Karpas-422 (cell line): ENCODE data around the gene ZNF22. TPM values are rescaled to one million over a fixed set of nuclear protein-coding genes. Genes with fewer than 3 reads are reported as not detected.

Experiments
- DNase-seq: peaks from one replicate; pipeline ENCODE4 v3.0.0-alpha.2; 2015
- H2AFZ ChIP-seq: fragments of 200-600 bp; sonication (generic); 2 replicates; pipeline ENCODE4 v1.6.1; 2014; ENCODE audit warnings: antibody characterized with exemption, low read length, mixed read lengths
- H3K27ac ChIP-seq: fragments of 200-600 bp; sonication (generic); 2 replicates; pipeline ENCODE4 v1.5.1; 2014; ENCODE audit warnings: mild to moderate bottlenecking, low read length, moderate library complexity
- H3K27me3 ChIP-seq: fragments of 200-600 bp; sonication (generic); 2 replicates; pipeline ENCODE4 v1.6.1; 2014; ENCODE audit warnings: low read length, mixed read lengths
- H3K36me3 ChIP-seq: fragments of 200-600 bp; sonication (generic); 2 replicates; pipeline ENCODE4 v1.6.1; 2014; ENCODE audit warnings: low read length, mixed read lengths; ENCODE audit not compliant: insufficient read depth
- H3K4me1 ChIP-seq: fragments of 200-600 bp; sonication (generic); 2 replicates; pipeline ENCODE4 v1.6.1; 2014; ENCODE audit warnings: mild to moderate bottlenecking, low read length, mixed read lengths
- H3K4me2 ChIP-seq: fragments of 200-600 bp; sonication (generic); 2 replicates; pipeline ENCODE4 v1.6.1; 2014; ENCODE audit warnings: low read length, low read depth, mild to moderate bottlenecking; ENCODE audit not compliant: poor library complexity, severe bottlenecking
- H3K4me3 ChIP-seq: fragments of 200-600 bp; sonication (generic); 2 replicates; pipeline ENCODE4 v1.5.1; 2014; ENCODE audit warnings: mild to moderate bottlenecking, antibody characterized with exemption, low read length, mixed read lengths
- H3K79me2 ChIP-seq: fragments of 200-600 bp; sonication (generic); 2 replicates; pipeline ENCODE4 v1.6.1; 2014; ENCODE audit warnings: mild to moderate bottlenecking, low read length, mixed read lengths
- H3K9ac ChIP-seq: fragments of 200-600 bp; sonication (generic); 2 replicates; pipeline ENCODE4 v1.6.0; 2014; ENCODE audit warnings: low read length
- H3K9me2 ChIP-seq: fragments of 200-600 bp; sonication (generic), shearing (Covaris generic); replicated peaks from 2 replicates; pipeline ENCODE4 v1.6.0; 2014; ENCODE audit warnings: mild to moderate bottlenecking, low read length, moderate library complexity; ENCODE audit not compliant: insufficient read depth
- H3K9me3 ChIP-seq: fragments of 300-700, 200-600 bp; sonication (generic); 2 replicates; pipeline ENCODE4 v1.6.1; 2014; ENCODE audit warnings: low read length, mixed read lengths
- H4K20me1 ChIP-seq: fragments of 200-600 bp; sonication (generic); 2 replicates; pipeline ENCODE4 v1.6.1; 2014; ENCODE audit warnings: mild to moderate bottlenecking, antibody characterized with exemption, low read length, low read depth; ENCODE audit not compliant: insufficient read depth
- total RNA-seq: library from RNA; depleted of rRNA; stranded (reverse); fragments of >200 nt; shearing (Covaris generic); gene quantifications from 2 replicates; pipeline ENCODE4 v1.2.3, GENCODE V29; 2014; ENCODE audit warnings: low replicate concordance

Gene ZNF22
- total RNA-seq, 1 experiment from 2014 or later: 53.2 TPM

DNA sequence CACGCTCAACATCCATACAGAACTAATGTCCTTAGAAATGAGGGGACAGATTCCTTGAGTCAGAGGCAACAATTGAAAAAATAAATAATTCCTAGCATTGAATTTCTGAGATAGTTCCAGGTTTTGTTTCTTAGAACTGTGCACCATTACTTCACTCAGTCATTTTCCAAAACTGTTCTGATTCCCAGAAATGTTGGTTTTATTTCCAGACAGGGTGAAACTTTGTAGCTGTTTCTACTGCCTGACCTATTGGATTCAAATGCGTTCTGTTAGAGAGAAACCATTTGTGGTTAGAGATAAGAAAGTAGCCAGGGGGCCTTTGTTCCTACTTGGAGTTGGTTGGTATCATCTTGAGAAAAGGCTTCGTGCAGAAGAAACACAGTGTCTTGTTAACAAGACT, 14.1 kb upstream of the ZNF22 start:
- H3K79me2 ChIP-seq: no peaks in the 10 kb centered on the region
- DNase-seq: no peak
- H3K9me2 ChIP-seq: no peaks in the 10 kb centered on the region
- H3K4me1 ChIP-seq: no peaks in the 10 kb centered on the region
- no peak overlapping the region for H2AFZ ChIP-seq
- H3K27ac ChIP-seq: no peak overlapping the region
- no peaks in the 10 kb centered on the region for H3K9me3 ChIP-seq
- no peaks in the 10 kb centered on the region for H3K27me3 ChIP-seq
- H3K4me2 ChIP-seq: no peak overlapping the region
- no peaks in the 10 kb centered on the region for H3K36me3 ChIP-seq
- H3K4me3 ChIP-seq: no peak overlapping the region
- H4K20me1 ChIP-seq: no peaks in the 10 kb centered on the region
- no peak overlapping the region for H3K9ac ChIP-seq

DNA sequence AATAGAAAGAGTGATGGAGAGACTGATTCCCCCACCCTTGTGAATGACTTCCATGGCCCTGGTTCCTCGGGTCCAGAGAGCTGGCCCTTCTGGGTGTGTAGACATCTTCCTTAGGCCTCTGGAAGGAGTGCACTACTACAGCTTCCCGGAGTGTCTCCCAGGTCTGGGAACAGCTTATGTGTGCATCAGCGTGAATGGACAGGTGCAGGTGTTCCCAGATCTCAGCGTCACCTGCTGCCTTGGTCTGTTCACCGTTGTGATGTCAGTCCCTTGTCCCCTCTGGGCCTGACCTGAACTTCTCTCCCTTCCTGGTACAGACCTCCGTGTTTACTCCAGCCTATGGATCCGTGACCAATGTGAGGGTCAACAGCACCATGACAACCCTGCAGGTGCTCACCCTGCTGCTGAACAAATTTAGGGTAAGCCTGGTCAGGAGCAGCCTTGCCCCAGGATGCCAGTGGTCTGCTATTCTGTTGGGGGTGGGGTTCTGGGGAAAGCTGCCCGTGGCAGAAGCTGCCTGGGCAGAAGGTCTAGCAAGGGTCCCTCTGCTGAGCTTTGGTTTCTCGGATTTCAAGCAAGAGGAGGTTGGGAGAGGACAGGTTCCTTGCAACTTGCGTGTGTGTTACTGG, 11.7 kb upstream of the ZNF22 start:
- no peak for DNase-seq
- no peaks in the 10 kb centered on the region for H3K4me1 ChIP-seq
- H3K27me3 ChIP-seq: no peaks in the 10 kb centered on the region
- H3K4me2 ChIP-seq: no peak overlapping the region
- no peak overlapping the region for H3K9ac ChIP-seq
- H3K4me3 ChIP-seq: no peak overlapping the region
- H3K27ac ChIP-seq: no peak overlapping the region
- H3K79me2 ChIP-seq: no peaks in the 10 kb centered on the region
- no peaks in the 10 kb centered on the region for H3K9me3 ChIP-seq
- no peak overlapping the region for H2AFZ ChIP-seq
- H3K36me3 ChIP-seq: no peaks in the 10 kb centered on the region
- no peaks in the 10 kb centered on the region for H4K20me1 ChIP-seq
- H3K9me2 ChIP-seq: no peaks in the 10 kb centered on the region

DNA sequence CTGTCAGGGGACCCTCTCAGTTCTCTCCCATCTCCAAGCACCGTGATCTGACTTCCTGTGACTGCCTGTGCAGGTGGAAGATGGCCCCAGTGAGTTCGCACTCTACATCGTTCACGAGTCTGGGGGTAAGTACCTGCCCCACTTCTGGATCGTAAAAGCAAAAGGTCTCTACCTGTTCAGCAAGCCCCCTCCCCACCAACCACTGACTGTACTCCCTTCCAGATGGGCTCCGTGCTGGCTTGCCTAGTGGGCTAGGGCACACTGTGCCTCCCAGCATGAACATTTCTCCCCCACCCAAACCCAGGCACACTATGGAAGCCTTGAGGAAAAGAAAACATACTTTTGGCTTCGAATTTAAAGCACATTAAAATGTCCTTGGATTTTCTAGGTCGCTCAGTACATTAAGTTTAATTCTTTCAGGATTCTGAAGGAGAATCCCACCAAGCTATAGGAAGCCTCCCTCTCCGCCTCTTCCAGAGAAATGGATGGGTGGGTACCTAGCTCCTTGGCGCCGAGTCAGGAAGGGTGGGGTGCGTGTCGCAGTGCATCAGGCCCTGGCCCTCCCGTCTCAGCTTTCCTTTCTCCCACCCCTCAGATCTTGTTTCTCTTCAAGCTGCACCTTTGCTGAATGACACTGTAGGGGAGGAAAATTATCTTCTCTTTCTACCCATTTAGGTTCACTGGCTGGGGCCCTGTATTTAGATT, 11.0 kb upstream of the ZNF22 start:
- Histone ChIP-seq H3K9me2 (no peaks in the 10 kb centered on the region), H3K9me3 (no peaks in the 10 kb centered on the region), H3K9ac (no peak overlapping the region), H2AFZ (no peak overlapping the region), H4K20me1 (no peaks in the 10 kb centered on the region), H3K4me1 (no peaks in the 10 kb centered on the region), H3K36me3 (no peaks in the 10 kb centered on the region), H3K79me2 (no peaks in the 10 kb centered on the region), H3K27me3 (no peaks in the 10 kb centered on the region), H3K27ac (no peak overlapping the region), H3K4me3 (no peak overlapping the region), H3K4me2 (no peak overlapping the region)
- DNase-seq: no peak

DNA sequence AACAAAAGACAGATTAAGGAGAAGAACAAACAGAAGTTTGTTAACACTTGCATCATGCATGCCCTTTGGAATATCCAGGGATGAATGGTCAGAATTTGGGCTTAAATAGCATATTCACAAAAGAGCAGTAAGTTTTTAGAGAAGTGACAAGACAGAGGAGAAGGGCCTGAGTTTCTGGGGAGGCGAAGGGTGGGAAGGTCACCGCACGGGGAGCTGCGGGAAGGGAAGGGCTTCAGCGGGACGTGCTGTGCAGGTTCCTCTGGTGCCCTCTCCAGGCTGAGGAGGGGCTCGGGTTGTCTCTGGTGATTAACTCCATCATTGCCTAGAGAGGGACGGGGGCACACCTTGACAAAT, 10.4 kb upstream of the ZNF22 start:
- Histone ChIP-seq H4K20me1 (no peaks in the 10 kb centered on the region), H3K4me2 (no peak overlapping the region), H3K4me1 (no peaks in the 10 kb centered on the region), H3K9me3 (no peaks in the 10 kb centered on the region), H3K27me3 (no peaks in the 10 kb centered on the region), H3K9me2 (no peaks in the 10 kb centered on the region), H2AFZ (no peak overlapping the region), H3K9ac (no peak overlapping the region), H3K79me2 (no peaks in the 10 kb centered on the region), H3K4me3 (no peak overlapping the region), H3K27ac (no peak overlapping the region), H3K36me3 (no peaks in the 10 kb centered on the region)
- peak; percentile 53 for DNase-seq

DNA sequence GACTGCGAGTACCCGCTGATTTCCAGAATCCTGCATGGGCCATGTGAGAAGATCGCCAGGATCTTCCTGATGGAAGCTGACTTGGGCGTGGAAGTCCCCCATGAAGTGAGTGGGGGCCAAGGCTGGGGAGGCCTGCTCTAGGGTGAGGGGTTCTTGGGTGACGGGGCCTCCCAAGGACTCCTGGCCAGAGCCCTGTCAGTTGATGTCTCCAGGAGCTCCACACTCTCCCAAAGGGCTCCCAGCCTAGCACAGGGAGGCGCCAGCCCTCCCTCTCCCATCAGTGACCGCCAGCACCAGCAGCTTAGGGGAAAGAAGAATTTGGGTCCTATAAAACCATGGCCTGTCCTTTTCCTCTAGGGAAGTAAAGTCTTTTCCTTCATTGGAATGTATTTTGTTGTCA, 9.8 kb upstream of the ZNF22 start:
- Histone ChIP-seq H3K27ac (no peak overlapping the region), H4K20me1 (no peaks in the 10 kb centered on the region), H3K9me3 (no peaks in the 10 kb centered on the region), H3K79me2 (no peaks in the 10 kb centered on the region), H3K4me1 (no peaks in the 10 kb centered on the region), H3K27me3 (no peaks in the 10 kb centered on the region), H3K4me2 (no peak overlapping the region), H3K36me3 (no peaks in the 10 kb centered on the region), H3K9ac (no peak overlapping the region), H2AFZ (no peak overlapping the region), H3K4me3 (no peak overlapping the region), H3K9me2 (no peaks in the 10 kb centered on the region)
- no peak for DNase-seq

DNA sequence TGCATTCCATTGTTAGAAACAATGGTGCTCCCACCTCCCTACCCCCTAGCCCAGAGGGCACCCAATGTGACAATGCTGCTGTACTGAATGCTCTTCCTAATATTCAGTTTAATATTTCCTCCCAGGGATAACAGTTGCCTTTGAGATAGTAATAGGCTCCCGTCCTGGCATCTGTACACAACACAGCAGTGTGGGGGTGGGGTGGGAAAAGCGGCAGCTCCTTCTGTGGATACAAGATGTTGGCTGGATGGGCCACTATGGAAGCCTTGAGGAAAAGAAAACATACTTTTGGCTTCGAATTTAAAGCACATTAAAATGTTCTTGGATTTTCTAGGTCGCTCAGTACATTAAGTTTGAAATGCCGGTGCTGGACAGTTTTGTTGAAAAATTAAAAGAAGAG, 9.2 kb upstream of the ZNF22 start:
- no peaks in the 10 kb centered on the region for H3K9me3 ChIP-seq
- no peaks in the 10 kb centered on the region for H3K79me2 ChIP-seq
- H3K9me2 ChIP-seq: no peaks in the 10 kb centered on the region
- H3K27ac ChIP-seq: no peak overlapping the region
- H3K4me1 ChIP-seq: no peaks in the 10 kb centered on the region
- no peaks in the 10 kb centered on the region for H3K36me3 ChIP-seq
- H2AFZ ChIP-seq: no peak overlapping the region
- no peak for DNase-seq
- H3K4me2 ChIP-seq: no peak overlapping the region
- H3K4me3 ChIP-seq: no peak overlapping the region
- no peak overlapping the region for H3K9ac ChIP-seq
- no peaks in the 10 kb centered on the region for H4K20me1 ChIP-seq
- H3K27me3 ChIP-seq: no peaks in the 10 kb centered on the region

DNA sequence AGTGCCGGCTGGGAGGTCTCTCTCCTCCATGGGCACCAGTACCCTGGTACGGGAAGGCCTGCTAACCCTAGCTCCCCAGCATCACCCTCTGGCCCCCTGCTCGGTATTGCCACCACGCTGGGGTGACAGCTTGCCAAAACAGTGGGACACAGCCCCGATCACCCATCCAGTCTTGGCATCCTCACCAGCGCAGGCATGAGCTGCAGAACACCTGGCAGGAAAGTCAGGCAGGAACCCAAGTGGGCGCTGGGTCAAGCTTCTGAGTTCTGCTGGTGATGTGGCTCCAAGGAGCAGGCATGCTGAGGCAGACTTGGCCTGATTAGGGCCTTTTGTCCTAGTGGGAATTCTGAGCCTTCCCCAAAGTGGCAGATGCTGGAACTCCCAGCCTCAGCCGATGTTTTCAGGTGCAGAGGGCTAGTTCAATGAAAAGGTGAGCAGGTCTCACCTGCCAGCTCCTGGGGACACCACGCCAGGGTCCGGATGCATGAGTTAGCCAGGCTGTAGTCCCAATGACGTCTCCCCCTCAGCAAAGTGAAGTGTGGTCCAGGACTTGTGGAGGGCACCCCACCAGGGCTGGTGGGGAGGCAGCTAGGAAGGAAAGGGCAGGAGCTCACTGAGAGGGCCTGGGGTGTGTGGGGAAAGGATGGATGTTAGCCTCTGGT, 8.5 kb upstream of the ZNF22 start:
- H3K4me1 ChIP-seq: no peaks in the 10 kb centered on the region
- no peaks in the 10 kb centered on the region for H3K27me3 ChIP-seq
- H4K20me1 ChIP-seq: no peaks in the 10 kb centered on the region
- no peaks in the 10 kb centered on the region for H3K9me2 ChIP-seq
- H3K36me3 ChIP-seq: no peaks in the 10 kb centered on the region
- H3K4me2 ChIP-seq: no peak overlapping the region
- H2AFZ ChIP-seq: no peak overlapping the region
- H3K27ac ChIP-seq: no peak overlapping the region
- no peaks in the 10 kb centered on the region for H3K9me3 ChIP-seq
- H3K79me2 ChIP-seq: no peaks in the 10 kb centered on the region
- no peak for DNase-seq
- no peak overlapping the region for H3K4me3 ChIP-seq
- H3K9ac ChIP-seq: no peak overlapping the region

DNA sequence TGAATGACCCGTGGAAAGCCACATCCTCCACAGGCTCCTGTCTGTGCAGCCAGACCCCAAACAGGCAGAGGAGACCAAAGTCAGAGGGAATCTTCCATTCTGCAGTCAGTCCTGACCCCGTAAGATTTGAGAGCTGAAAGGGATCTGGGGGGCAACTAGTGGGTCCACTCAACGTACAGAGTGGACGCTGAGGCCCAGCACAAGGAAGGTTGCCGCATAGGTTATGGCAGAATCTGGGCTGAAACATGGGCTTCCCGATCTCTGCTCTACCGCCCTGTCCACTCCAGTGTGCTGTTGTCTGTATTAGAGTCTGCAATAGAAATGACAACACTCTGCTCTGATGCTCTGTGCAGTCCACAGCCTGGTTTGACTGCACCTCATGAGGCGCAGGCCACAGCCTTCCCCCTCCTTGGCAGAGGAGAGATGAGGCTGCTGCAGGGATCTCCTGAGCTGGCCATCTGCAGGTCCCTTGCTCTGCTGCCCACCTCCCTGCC, 7.9 kb upstream of the ZNF22 start:
- Histone ChIP-seq H3K4me1 (no peaks in the 10 kb centered on the region), H3K36me3 (no peaks in the 10 kb centered on the region), H3K4me3 (no peak overlapping the region), H3K27ac (no peak overlapping the region), H3K4me2 (no peak overlapping the region), H4K20me1 (no peaks in the 10 kb centered on the region), H3K27me3 (no peaks in the 10 kb centered on the region), H3K9ac (no peak overlapping the region), H3K9me2 (no peaks in the 10 kb centered on the region), H2AFZ (no peak overlapping the region), H3K79me2 (no peaks in the 10 kb centered on the region), H3K9me3 (no peaks in the 10 kb centered on the region)
- DNase-seq: no peak
